Psoas muscle (tissue), 8 donors: ENCODE measurements around the gene CMSS1. TPM values are rescaled to one million over a fixed set of nuclear protein-coding genes. Genes with fewer than 3 reads are reported as not detected.
A peak's percentile ranks its signal among the peaks of the same experiment; 100 is the strongest.

Source experiments
- ATAC-seq, 4 donors: fragments of 200-7000 bp; cut with Tn5 transposase; one replicate each; pipeline ENCODE4 v1.9.1; 2020; ENCODE audit warnings: moderate library complexity in 3 of 4, mild to moderate bottlenecking in 2 of 4
- DNase-seq, 2 donors: peaks; one replicate each; pipeline ENCODE4 v3.0.0-alpha.2; 2020
- H3K27ac ChIP-seq: fragments of 200-600 bp; one replicate; pipeline ENCODE4 v1.8.0; 2022
- H3K27me3 ChIP-seq, 3 donors: fragments of 200-600 bp in 1 of 3; one replicate each; pipeline versions ENCODE4 v1.6.1 to v1.8.0; 2013 to 2022; ENCODE audit warnings: low read length in 2 of 3, mild to moderate bottlenecking in 2 of 3, moderate library complexity in 1 of 3; ENCODE audit not compliant: insufficient read depth in 3 of 3
- H3K36me3 ChIP-seq, 2 donors: fragments of 200-600 bp in 1 of 2; one replicate each; pipeline versions ENCODE4 v1.6.1 to v1.8.0; 2013 to 2022; ENCODE audit warnings: low read depth in 1 of 2, mild to moderate bottlenecking in 1 of 2, moderate library complexity in 1 of 2; ENCODE audit not compliant: insufficient read depth in 1 of 2
- H3K4me1 ChIP-seq: fragments of 200-600 bp; one replicate; pipeline ENCODE4 v1.8.0; 2022
- H3K4me3 ChIP-seq: fragments of 200-600 bp; one replicate; pipeline ENCODE4 v1.8.0; 2022; ENCODE audit warnings: mild to moderate bottlenecking
- H3K9me3 ChIP-seq: fragments of 200-600 bp; one replicate; pipeline ENCODE4 v1.8.0; 2022
- WGBS, 3 donors: extraction: QIAGEN DNeasy Blood & Tissue Kit; methylation state at CpG; one replicate each; pipeline versions ENCODE4 v1.1.6 to v1.1.7; 2013; 5-methylcytosine and 5-hydroxymethylcytosine counted together
- intact Hi-C, 2 donors: fragments of 100-400 bp; cut with DNase I; formaldehyde crosslinking; loops; one replicate each; pipeline versions ENCODE4 v1.11.0 to v1.14.2; 2022
- long read RNA-seq, 2 donors: library from polyadenylated mRNA; unstranded; transcript quantifications; one replicate each; pipeline ENCODE4 v2.0.0, GENCODE V29; 2021
- polyA plus RNA-seq, 3 donors: library from polyadenylated mRNA; stranded (reverse); fragments of 200-250 nt; gene quantifications; one replicate each; pipeline ENCODE4 v1.2.3, GENCODE V29; 2013
- total RNA-seq, 4 donors: library from RNA; stranded (reverse); fragmentation: NEBNext Ultra II Directional in 2 of 4; extraction: Animal tissue kit (Norgen Biotek cat#: 25700) in 2 of 4; gene quantifications; one replicate each; pipeline versions ENCODE4 v1.2.1 to v1.2.4, GENCODE V29; 2021 to 2023
- TF ChIP-seq, protein P1 (sequence below): fragments of 200-600 bp; IDR thresholded peaks from one replicate; pipeline ENCODE4 v1.8.0; 2022; ENCODE audit warnings: antibody characterized with exemption
- donor health status: healthy with polysubstance abuse.
- donor health status: DM: no; HTN: no; CAD: no; lungs with moderate emphysema.
- donor health status: Bipolar disorder and iron deficiency.
- donor health status: healthy.
- donor health status: DM: yes; HTN: yes; CAD: no.
- donor health status: DM: no; HTN: no; CAD: no.
- donor health status: DM: no; HTN: no; CAD: no.
- donor health status: DM: yes; HTN: yes; CAD: no.

The CMSS1 gene
- total RNA-seq (100 to 1,000 TPM in 1 of 4 donors, 10 to 100 TPM in 3; 18.4 to 174 (median 56.1) TPM), polyA plus RNA-seq (10 to 100 TPM; 51.4 to 85.6 (median 58.8) TPM)
- long read RNA-seq, donor 1, partial matches to known transcripts: 0 of 1 reads
- long read RNA-seq, donor 1, other reads (novel, unspliced or antisense): 1 of 1 reads
- long read RNA-seq, donor 2, partial matches to known transcripts: 1 of 5 reads
- long read RNA-seq, donor 2, other reads (novel, unspliced or antisense): 4 of 5 reads

DNA sequence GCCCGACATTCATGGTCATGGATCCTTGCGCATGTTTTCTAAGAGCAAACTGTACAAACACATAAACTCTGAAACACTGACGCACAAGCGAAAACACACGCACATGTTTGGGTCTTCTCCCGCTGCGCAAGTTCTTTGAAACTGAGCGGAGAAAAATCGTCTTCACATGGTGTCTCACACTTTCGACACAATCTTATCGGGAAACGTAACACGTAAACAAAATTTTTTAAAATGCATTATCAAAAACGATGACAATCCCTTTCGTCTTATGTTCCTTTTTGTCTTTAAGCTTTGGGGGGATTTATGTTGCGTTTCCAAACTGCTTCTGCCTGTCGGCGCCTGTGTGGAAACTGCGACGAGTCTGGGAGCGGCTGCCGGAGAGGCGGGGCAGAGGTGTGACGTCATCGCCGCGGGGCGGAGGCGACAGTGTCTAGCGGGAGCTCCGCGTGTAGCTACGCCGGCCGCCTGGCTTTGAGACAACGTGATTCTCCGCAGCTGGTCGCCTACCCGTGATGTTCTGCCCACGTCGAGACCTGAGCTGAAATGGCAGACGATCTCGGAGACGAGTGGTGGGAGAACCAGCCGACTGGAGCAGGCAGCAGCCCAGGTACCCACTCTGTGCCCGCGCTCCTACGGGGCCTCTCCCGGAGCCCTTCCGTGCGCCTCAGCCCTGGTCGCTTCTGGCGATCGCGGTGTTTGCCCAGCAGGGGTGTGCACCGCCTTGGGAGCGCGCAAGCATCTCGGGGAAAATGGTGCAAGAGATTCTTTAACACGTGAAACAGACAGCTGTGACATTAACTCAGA lies at the start of gene CMSS1:
Gene CMSS1 (plus strand): TSS at position 426 of the 804 bp plus-strand sequence.
- Histone ChIP-seq H3K27ac (peak within 1 kb of the TSS; percentile 98), H3K36me3 (no peaks in the 10 kb centered on the region), H3K4me3 (peak within 1 kb of the TSS; percentile 85), H3K27me3 (no peaks in the 10 kb centered on the region), H3K4me1 (peaks cover 27% of the 10 kb centered on the region), H3K9me3 (no peaks in the 10 kb centered on the region)
- TF ChIP-seq, protein P1, sequence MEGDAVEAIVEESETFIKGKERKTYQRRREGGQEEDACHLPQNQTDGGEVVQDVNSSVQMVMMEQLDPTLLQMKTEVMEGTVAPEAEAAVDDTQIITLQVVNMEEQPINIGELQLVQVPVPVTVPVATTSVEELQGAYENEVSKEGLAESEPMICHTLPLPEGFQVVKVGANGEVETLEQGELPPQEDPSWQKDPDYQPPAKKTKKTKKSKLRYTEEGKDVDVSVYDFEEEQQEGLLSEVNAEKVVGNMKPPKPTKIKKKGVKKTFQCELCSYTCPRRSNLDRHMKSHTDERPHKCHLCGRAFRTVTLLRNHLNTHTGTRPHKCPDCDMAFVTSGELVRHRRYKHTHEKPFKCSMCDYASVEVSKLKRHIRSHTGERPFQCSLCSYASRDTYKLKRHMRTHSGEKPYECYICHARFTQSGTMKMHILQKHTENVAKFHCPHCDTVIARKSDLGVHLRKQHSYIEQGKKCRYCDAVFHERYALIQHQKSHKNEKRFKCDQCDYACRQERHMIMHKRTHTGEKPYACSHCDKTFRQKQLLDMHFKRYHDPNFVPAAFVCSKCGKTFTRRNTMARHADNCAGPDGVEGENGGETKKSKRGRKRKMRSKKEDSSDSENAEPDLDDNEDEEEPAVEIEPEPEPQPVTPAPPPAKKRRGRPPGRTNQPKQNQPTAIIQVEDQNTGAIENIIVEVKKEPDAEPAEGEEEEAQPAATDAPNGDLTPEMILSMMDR: peak; percentile 31
- peak; percentile 92 to 96 (median 94) for ATAC-seq
- intact Hi-C loops: loop anchor here in 1 of 2 donors (10.0 kb wide), 1 partner anchor 887 kb away; the partner anchor contains the start of gene TFG
- 0% methylated on average over 60 of the region's 60 CpGs for WGBS, 3 donors
- DNase-seq: peak; percentile 97 to 98

DNA sequence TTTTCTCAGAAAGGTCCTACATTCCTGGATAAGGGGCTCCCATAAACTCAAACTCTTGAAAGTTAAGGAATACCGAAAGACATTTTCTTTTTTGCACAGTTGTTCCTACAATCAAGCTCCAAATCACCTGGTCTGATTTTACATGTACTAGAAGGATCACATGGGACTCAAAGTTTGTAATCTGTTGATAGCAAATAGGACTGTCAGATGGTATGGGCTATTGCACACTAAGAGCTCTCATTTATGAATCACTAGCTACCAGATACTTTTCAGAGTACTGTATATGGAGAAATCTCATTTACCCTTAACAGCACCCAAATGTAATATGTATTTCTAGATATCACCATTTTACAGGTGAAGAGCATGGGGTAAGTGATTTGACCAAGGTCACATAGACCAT lies 49.5 kb upstream of the CMSS1 start:
- WGBS, 3 donors: 97 to 100% (median 99%) methylated on average over 1 of the region's 1 CpG
- no peaks in the 10 kb centered on the region for H3K36me3 ChIP-seq
- intact Hi-C loops: no loop called here
- DNase-seq: no peak
- no peak overlapping the region for H3K4me3 ChIP-seq
- no peaks in the 10 kb centered on the region for H3K9me3 ChIP-seq
- peaks cover 2% of the 10 kb centered on the region for H3K4me1 ChIP-seq
- H3K27me3 ChIP-seq: no peaks in the 10 kb centered on the region
- TF ChIP-seq, protein P1: no peak
- H3K27ac ChIP-seq: no peak overlapping the region
- ATAC-seq: no peak

DNA sequence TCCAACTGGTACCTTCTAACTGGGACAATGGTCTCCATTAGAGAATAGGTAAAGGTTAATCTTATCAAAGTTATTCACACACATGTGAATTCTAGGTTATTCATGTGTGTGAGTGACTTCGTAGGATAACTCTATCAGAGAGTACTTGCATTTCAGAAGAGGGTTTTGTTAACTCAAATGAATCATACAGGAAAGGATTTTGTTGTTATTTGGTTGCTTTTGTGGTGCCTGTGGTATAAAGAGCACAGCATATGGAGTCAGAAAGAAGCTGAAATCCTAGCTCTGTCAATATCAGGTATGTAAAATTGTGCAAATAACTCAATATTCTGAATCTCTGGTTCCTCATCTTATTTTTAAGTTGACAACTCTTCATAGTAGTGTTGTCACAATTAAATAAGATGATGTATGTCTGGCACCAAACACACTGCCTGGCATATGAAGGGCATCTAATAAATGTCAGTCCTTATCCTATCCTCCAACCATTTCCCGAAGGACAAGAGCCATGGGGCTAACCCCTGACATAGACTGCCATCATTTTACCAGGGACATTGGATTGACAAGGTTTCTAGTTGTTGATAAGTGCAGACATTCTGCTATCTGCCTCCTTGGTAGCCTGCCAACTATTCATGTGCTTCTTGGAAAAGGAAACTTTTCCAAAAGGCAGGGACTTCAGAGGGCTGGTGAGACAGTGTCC lies 48.7 kb upstream of the CMSS1 start:
- intact Hi-C loops: no loop called here
- no peak for DNase-seq
- H3K4me1 ChIP-seq: no peaks in the 10 kb centered on the region
- H3K36me3 ChIP-seq: no peaks in the 10 kb centered on the region
- TF ChIP-seq, protein P1: no peak
- no peak overlapping the region for H3K4me3 ChIP-seq
- no peaks in the 10 kb centered on the region for H3K27me3 ChIP-seq
- 66 to 94% (median 88%) methylated on average over 2 of the region's 2 CpGs for WGBS, 3 donors
- H3K27ac ChIP-seq: no peak overlapping the region
- H3K9me3 ChIP-seq: no peaks in the 10 kb centered on the region
- ATAC-seq: no peak

DNA sequence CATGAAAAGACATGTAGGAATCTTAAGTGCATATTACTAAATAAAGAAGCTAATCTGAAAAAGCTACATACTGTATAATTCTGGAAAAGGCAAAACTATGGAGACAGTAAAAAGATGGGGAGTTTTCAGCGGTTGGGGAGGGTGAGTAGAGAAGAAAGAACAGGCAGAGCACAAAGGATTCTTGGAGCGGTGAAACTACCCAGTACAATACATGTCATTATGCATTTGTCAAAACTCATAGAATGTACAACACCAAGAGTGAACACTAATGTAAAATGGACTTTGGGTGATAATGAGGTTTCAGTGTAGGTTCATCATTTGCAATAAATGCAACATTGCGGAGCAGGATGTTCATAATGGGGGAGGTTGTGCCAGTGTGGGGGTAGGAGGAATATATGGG lies 45.5 kb upstream of the CMSS1 start:
- no peak for DNase-seq
- intact Hi-C loops: no loop called here
- Histone ChIP-seq H3K27ac (no peak overlapping the region), H3K9me3 (no peaks in the 10 kb centered on the region), H3K27me3 (no peaks in the 10 kb centered on the region), H3K4me1 (no peaks in the 10 kb centered on the region), H3K4me3 (no peak overlapping the region), H3K36me3 (no peaks in the 10 kb centered on the region)
- no peak for ATAC-seq
- TF ChIP-seq, protein P1: no peak
- 94 to 96% (median 95%) methylated on average over 3 of the region's 3 CpGs for WGBS, 3 donors
